WTC11 (cell line): ENCODE measurements around the gene SLC7A6OS. TPM values are rescaled to one million over a fixed set of nuclear protein-coding genes. Genes with fewer than 3 reads are reported as not detected.

Source experiments
- ATAC-seq: fragments of 200-7000 bp; cut with Tn5 transposase; 2 replicates; pipeline ENCODE4 v1.10.0; 2021; ENCODE audit warnings: mild to moderate bottlenecking, moderate library complexity
- CTCF ChIA-PET: fragments of 300-600 bp; sonication (Branson Sonifier 250); formaldehyde crosslinking; loops from one replicate; lab custom pipeline; 2021; ENCODE audit warnings: antibody characterized with exemption; lab: Charles Lee
- POLR2A ChIA-PET: fragments of 350-600 bp; sonication (Branson Sonifier 250); formaldehyde crosslinking; loops from one replicate; lab custom pipeline; 2021; ENCODE audit warnings: antibody characterized with exemption; lab: Charles Lee
- DNase-seq: peaks from one replicate; pipeline ENCODE4 v3.0.0; 2021; ENCODE audit warnings: low spot score
- H3K27ac Mint-ChIP-seq: 2 replicates; pipeline ENCODE4 v1.8.0; 2021; ENCODE audit warnings: mixed read lengths
- H3K27me3 Mint-ChIP-seq: 2 replicates; pipeline ENCODE4 v1.8.0; 2021; ENCODE audit warnings: low read depth, mild to moderate bottlenecking, moderate library complexity, mixed read lengths
- H3K36me3 Mint-ChIP-seq: 2 replicates; pipeline ENCODE4 v1.8.0; 2021; ENCODE audit warnings: mixed read lengths
- H3K4me1 Mint-ChIP-seq: 2 replicates; pipeline ENCODE4 v1.8.0; 2022; ENCODE audit warnings: mixed read lengths
- H3K4me3 Mint-ChIP-seq: 2 replicates; pipeline ENCODE4 v1.8.0; 2021; ENCODE audit warnings: mild to moderate bottlenecking, moderate library complexity, mixed read lengths
- H3K9me3 Mint-ChIP-seq: 2 replicates; pipeline ENCODE4 v1.8.0; 2021; ENCODE audit warnings: mixed read lengths
- CBFB ChIP-seq: sonication (generic); formaldehyde crosslinking; IDR thresholded peaks from 2 replicates; pipeline ENCODE4 v1.8.1; 2022; ENCODE audit warnings: mild to moderate bottlenecking, low read depth, missing genetic modification reagents
- FOXP1 ChIP-seq: sonication (generic); formaldehyde crosslinking; IDR thresholded peaks from 2 replicates; pipeline ENCODE4 v1.8.0; 2022; ENCODE audit warnings: missing genetic modification reagents, mild to moderate bottlenecking, moderate library complexity, borderline replicate concordance
- GRHL2 ChIP-seq: fragments of 250-450 bp; sonication (Bioruptor Pico); IDR thresholded peaks from 2 replicates; pipeline ENCODE4 v1.8.0; 2022; ENCODE audit warnings: mild to moderate bottlenecking, moderate library complexity; ENCODE audit not compliant: insufficient replicate concordance, severe bottlenecking
- HMGA2 ChIP-seq: fragments of 250-450 bp; sonication (Bioruptor Pico); IDR thresholded peaks from 2 replicates; pipeline ENCODE4 v1.4.0; 2021; ENCODE audit warnings: mild to moderate bottlenecking, moderate library complexity
- SOX15 ChIP-seq: fragments of 250-450 bp; sonication (Bioruptor Pico); IDR thresholded peaks from 2 replicates; pipeline ENCODE4 v1.9.0; 2021; ENCODE audit warnings: mild to moderate bottlenecking
- TEAD4 ChIP-seq: sonication (generic); formaldehyde crosslinking; IDR thresholded peaks from 2 replicates; pipeline ENCODE4 v1.8.0; 2022; ENCODE audit warnings: mild to moderate bottlenecking, missing genetic modification reagents
- TP53 ChIP-seq: sonication (generic); formaldehyde crosslinking; IDR thresholded peaks from 2 replicates; pipeline ENCODE4 v1.8.1; 2023; ENCODE audit warnings: mild to moderate bottlenecking, missing genetic modification reagents
- ZNF232 ChIP-seq: sonication (generic); formaldehyde crosslinking; IDR thresholded peaks from 2 replicates; pipeline ENCODE4 v1.8.0; 2022; ENCODE audit warnings: mild to moderate bottlenecking, missing genetic modification reagents
- ZNF263 ChIP-seq: sonication (generic); formaldehyde crosslinking; IDR thresholded peaks from 2 replicates; pipeline ENCODE4 v1.8.1; 2022; ENCODE audit warnings: low read depth, mild to moderate bottlenecking, moderate library complexity, missing genetic modification reagents
- ZNF423 ChIP-seq: fragments of 250-450 bp; sonication (Bioruptor Pico); IDR thresholded peaks from 2 replicates; pipeline ENCODE4 v2.1.2; 2022; ENCODE audit warnings: mild to moderate bottlenecking, moderate library complexity
- total RNA-seq: library from RNA; stranded (reverse); gene quantifications from 3 replicates; pipeline ENCODE4 v1.2.3, GENCODE V29; 2021
- TF ChIP-seq, protein P1 (sequence below): fragments of 250-450 bp; sonication (Bioruptor Pico); IDR thresholded peaks from 2 replicates; pipeline ENCODE4 v1.9.0; 2021; ENCODE audit warnings: mild to moderate bottlenecking
- TF ChIP-seq, protein P2 (sequence below): fragments of 250-450 bp; sonication (Bioruptor Pico); IDR thresholded peaks from 2 replicates; pipeline ENCODE4 v1.9.0; 2021; ENCODE audit warnings: moderate library complexity, mild to moderate bottlenecking, inconsistent platforms, borderline replicate concordance
- TF ChIP-seq, protein P3 (sequence below): sonication (generic); formaldehyde crosslinking; IDR thresholded peaks from 2 replicates; pipeline ENCODE4 v1.8.0; 2023; ENCODE audit warnings: missing genetic modification reagents
- TF ChIP-seq, protein P4 (sequence below): sonication (generic); formaldehyde crosslinking; IDR thresholded peaks from 2 replicates; pipeline ENCODE4 v1.8.1; 2023; ENCODE audit warnings: mild to moderate bottlenecking, missing genetic modification reagents
- TF ChIP-seq, protein P5 (sequence below): sonication (generic); formaldehyde crosslinking; IDR thresholded peaks from 2 replicates; pipeline ENCODE4 v1.8.0; 2022; ENCODE audit warnings: mild to moderate bottlenecking, missing genetic modification reagents
- TF ChIP-seq, protein P6 (sequence below): fragments of 250-450 bp; sonication (Bioruptor Pico); IDR thresholded peaks from 2 replicates; pipeline ENCODE4 v2.1.2; 2022; ENCODE audit warnings: mild to moderate bottlenecking, moderate library complexity
- TF ChIP-seq, protein P7 (sequence below): fragments of 250-450 bp; sonication (Bioruptor Pico); IDR thresholded peaks from 2 replicates; pipeline ENCODE4 v1.9.0; 2021; ENCODE audit warnings: mild to moderate bottlenecking, borderline replicate concordance
- TF ChIP-seq, protein P8 (sequence below): sonication (generic); formaldehyde crosslinking; IDR thresholded peaks from 2 replicates; pipeline ENCODE4 v1.8.1; 2022; ENCODE audit warnings: missing genetic modification reagents, borderline replicate concordance

Gene SLC7A6OS
- total RNA-seq, 1 experiment from 2014 or later = 22.6 TPM

DNA sequence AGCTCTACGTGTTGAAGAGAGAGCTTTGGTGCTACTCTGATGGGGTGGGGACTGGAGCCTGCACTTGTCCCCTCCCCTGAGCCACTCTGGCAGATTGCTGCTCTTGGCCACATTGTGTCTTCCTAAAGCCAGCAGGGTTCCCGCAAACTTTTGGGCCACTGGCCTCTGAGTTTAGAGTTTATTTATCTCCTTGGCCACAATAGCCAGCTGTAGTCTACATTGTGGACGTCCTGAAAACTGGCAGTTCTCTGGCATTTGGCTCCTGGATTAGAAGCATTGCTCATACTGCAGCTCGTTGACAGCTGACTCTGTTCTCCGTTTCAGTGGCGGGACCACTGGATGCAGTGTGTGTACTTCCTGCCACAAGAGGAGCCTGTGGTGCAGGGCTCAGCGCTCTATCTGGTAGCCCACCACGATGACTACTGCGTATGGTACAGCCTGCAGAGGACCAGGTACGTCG, 34.6 kb upstream of the SLC7A6OS start:
- H3K27me3 Mint-ChIP-seq = no peaks in the 10 kb centered on the region
- H3K4me3 Mint-ChIP-seq = no peak overlapping the region
- H3K27ac Mint-ChIP-seq = no peak overlapping the region
- H3K36me3 Mint-ChIP-seq = peaks cover 53% of the 10 kb centered on the region
- ATAC-seq (no peak), DNase-seq (no peak)
- ChIA-PET CTCF (interaction anchor here (0.6 kb wide), 1 partner anchor 83 kb away, joined by 3 read pairs; no protein-coding TSS in a partner anchor), POLR2A (no interaction called here)
- no peak for TF ChIP-seq SOX15
- no peak for TF ChIP-seq ZNF232 (CRISPR knock-in tag)
- TF ChIP-seq, protein P1, sequence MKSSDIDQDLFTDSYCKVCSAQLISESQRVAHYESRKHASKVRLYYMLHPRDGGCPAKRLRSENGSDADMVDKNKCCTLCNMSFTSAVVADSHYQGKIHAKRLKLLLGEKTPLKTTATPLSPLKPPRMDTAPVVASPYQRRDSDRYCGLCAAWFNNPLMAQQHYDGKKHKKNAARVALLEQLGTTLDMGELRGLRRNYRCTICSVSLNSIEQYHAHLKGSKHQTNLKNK (CRISPR knock-in tag) = no peak
- TF ChIP-seq, protein P2, sequence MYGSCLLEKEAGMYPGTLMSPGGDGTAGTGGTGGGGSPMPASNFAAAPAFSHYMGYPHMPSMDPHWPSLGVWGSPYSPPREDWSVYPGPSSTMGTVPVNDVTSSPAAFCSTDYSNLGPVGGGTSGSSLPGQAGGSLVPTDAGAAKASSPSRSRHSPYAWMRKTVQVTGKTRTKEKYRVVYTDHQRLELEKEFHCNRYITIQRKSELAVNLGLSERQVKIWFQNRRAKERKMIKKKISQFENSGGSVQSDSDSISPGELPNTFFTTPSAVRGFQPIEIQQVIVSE (CRISPR knock-in tag) = no peak
- no peak for TF ChIP-seq ZNF423 (CRISPR knock-in tag)
- H3K9me3 Mint-ChIP-seq = no peaks in the 10 kb centered on the region
- H3K4me1 Mint-ChIP-seq = 0 out of 2 replicates have a peak, but pooled peaks cover 3% of the 10 kb centered on the region

DNA sequence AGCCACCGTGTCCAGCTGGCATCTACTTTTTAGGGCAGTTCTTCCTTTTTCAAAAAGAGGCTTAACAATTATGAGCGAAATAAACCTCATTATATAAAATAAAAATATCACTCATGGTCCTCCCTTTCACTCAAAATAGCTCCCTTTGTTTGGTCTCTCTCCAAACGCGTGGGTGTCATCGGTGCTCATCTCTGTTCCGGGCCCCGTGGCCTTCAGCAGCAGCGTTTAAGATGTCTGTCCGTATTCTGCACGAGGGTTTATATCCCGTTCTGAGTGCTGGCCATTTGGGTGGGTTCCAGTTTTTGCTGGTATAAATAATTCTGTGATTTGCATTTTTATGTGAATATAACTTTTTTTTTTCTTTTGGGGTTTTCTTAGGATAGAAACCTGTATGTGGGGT, 33.5 kb upstream of the SLC7A6OS start:
- DNase-seq (no peak), ATAC-seq (no peak)
- H3K4me1 Mint-ChIP-seq = 0 out of 2 replicates have a peak, but pooled peaks cover 3% of the 10 kb centered on the region
- no peaks in the 10 kb centered on the region for H3K9me3 Mint-ChIP-seq
- peaks cover 58% of the 10 kb centered on the region for H3K36me3 Mint-ChIP-seq
- no peak overlapping the region for H3K4me3 Mint-ChIP-seq
- H3K27ac Mint-ChIP-seq = no peak overlapping the region
- ChIA-PET POLR2A (no interaction called here), CTCF (no interaction called here)
- no peaks in the 10 kb centered on the region for H3K27me3 Mint-ChIP-seq
- TF ChIP-seq CBFB (CRISPR knock-in tag) = no peak
- TF ChIP-seq, all 79 proteins: peak for 0

DNA sequence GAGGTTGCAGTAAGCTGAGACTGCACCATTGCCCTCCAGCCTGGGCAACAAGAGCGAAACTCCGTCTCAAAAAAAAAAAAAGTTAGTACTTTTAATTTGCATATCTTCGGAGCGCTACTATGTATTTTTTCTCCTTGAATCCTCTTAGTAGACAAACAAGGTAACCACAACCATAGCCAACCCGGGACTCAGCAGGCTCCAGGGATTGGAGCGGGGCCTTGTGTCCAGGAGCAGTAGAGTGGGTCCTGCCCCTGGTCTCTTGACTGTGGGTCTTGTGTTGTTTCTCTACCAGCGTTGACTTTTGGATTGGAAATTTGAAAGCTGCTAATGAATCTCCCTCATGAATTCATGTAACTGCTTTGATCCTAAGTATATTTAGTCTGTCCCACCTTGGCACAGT, 32.4 kb upstream of the SLC7A6OS start:
- Mint-ChIP-seq H3K4me1 (0 out of 2 replicates have a peak, but pooled peaks cover 3% of the 10 kb centered on the region), H3K27ac (no peak overlapping the region), H3K36me3 (peaks cover 55% of the 10 kb centered on the region), H3K4me3 (no peak overlapping the region), H3K27me3 (no peaks in the 10 kb centered on the region), H3K9me3 (no peaks in the 10 kb centered on the region)
- CTCF ChIA-PET = no interaction called here
- ATAC-seq (no peak), DNase-seq (no peak)
- POLR2A ChIA-PET = no interaction called here
- TF ChIP-seq, protein P3, sequence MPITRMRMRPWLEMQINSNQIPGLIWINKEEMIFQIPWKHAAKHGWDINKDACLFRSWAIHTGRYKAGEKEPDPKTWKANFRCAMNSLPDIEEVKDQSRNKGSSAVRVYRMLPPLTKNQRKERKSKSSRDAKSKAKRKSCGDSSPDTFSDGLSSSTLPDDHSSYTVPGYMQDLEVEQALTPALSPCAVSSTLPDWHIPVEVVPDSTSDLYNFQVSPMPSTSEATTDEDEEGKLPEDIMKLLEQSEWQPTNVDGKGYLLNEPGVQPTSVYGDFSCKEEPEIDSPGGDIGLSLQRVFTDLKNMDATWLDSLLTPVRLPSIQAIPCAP (CRISPR knock-in tag) = no peak
- TF ChIP-seq TEAD4 (CRISPR knock-in tag) (no peak), ZNF263 (CRISPR knock-in tag) (no peak), TP53 (no peak), GRHL2 (CRISPR knock-in tag) (no peak), FOXP1 (CRISPR knock-in tag) (no peak), HMGA2 (CRISPR knock-in tag) (no peak)
- TF ChIP-seq, protein P4, sequence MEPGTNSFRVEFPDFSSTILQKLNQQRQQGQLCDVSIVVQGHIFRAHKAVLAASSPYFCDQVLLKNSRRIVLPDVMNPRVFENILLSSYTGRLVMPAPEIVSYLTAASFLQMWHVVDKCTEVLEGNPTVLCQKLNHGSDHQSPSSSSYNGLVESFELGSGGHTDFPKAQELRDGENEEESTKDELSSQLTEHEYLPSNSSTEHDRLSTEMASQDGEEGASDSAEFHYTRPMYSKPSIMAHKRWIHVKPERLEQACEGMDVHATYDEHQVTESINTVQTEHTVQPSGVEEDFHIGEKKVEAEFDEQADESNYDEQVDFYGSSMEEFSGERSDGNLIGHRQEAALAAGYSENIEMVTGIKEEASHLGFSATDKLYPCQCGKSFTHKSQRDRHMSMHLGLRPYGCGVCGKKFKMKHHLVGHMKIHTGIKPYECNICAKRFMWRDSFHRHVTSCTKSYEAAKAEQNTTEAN (CRISPR knock-in tag) = no peak
- TF ChIP-seq, protein P5, sequence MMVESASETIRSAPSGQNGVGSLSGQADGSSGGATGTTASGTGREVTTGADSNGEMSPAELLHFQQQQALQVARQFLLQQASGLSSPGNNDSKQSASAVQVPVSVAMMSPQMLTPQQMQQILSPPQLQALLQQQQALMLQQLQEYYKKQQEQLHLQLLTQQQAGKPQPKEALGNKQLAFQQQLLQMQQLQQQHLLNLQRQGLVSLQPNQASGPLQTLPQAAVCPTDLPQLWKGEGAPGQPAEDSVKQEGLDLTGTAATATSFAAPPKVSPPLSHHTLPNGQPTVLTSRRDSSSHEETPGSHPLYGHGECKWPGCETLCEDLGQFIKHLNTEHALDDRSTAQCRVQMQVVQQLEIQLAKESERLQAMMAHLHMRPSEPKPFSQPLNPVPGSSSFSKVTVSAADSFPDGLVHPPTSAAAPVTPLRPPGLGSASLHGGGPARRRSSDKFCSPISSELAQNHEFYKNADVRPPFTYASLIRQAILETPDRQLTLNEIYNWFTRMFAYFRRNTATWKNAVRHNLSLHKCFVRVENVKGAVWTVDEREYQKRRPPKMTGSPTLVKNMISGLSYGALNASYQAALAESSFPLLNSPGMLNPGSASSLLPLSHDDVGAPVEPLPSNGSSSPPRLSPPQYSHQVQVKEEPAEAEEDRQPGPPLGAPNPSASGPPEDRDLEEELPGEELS (CRISPR knock-in tag) = no peak
- TF ChIP-seq, protein P6, sequence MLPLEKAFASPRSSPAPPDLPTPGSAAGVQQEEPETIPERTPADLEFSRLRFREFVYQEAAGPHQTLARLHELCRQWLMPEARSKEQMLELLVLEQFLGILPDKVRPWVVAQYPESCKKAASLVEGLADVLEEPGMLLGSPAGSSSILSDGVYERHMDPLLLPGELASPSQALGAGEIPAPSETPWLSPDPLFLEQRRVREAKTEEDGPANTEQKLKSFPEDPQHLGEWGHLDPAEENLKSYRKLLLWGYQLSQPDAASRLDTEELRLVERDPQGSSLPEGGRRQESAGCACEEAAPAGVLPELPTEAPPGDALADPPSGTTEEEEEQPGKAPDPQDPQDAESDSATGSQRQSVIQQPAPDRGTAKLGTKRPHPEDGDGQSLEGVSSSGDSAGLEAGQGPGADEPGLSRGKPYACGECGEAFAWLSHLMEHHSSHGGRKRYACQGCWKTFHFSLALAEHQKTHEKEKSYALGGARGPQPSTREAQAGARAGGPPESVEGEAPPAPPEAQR = no peak
- TF ChIP-seq, protein P7, sequence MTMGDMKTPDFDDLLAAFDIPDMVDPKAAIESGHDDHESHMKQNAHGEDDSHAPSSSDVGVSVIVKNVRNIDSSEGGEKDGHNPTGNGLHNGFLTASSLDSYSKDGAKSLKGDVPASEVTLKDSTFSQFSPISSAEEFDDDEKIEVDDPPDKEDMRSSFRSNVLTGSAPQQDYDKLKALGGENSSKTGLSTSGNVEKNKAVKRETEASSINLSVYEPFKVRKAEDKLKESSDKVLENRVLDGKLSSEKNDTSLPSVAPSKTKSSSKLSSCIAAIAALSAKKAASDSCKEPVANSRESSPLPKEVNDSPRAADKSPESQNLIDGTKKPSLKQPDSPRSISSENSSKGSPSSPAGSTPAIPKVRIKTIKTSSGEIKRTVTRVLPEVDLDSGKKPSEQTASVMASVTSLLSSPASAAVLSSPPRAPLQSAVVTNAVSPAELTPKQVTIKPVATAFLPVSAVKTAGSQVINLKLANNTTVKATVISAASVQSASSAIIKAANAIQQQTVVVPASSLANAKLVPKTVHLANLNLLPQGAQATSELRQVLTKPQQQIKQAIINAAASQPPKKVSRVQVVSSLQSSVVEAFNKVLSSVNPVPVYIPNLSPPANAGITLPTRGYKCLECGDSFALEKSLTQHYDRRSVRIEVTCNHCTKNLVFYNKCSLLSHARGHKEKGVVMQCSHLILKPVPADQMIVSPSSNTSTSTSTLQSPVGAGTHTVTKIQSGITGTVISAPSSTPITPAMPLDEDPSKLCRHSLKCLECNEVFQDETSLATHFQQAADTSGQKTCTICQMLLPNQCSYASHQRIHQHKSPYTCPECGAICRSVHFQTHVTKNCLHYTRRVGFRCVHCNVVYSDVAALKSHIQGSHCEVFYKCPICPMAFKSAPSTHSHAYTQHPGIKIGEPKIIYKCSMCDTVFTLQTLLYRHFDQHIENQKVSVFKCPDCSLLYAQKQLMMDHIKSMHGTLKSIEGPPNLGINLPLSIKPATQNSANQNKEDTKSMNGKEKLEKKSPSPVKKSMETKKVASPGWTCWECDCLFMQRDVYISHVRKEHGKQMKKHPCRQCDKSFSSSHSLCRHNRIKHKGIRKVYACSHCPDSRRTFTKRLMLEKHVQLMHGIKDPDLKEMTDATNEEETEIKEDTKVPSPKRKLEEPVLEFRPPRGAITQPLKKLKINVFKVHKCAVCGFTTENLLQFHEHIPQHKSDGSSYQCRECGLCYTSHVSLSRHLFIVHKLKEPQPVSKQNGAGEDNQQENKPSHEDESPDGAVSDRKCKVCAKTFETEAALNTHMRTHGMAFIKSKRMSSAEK (CRISPR knock-in tag) = no peak
- TF ChIP-seq, protein P8, sequence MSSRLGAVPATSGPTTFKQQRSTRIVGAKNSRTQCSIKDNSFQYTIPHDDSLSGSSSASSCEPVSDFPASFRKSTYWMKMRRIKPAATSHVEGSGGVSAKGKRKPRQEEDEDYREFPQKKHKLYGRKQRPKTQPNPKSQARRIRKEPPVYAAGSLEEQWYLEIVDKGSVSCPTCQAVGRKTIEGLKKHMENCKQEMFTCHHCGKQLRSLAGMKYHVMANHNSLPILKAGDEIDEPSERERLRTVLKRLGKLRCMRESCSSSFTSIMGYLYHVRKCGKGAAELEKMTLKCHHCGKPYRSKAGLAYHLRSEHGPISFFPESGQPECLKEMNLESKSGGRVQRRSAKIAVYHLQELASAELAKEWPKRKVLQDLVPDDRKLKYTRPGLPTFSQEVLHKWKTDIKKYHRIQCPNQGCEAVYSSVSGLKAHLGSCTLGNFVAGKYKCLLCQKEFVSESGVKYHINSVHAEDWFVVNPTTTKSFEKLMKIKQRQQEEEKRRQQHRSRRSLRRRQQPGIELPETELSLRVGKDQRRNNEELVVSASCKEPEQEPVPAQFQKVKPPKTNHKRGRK (CRISPR knock-in tag) = no peak
